Transverse colon (tissue), 4 donors: ENCODE results near the gene KLHL36. TPM values are rescaled to one million over a fixed set of nuclear protein-coding genes. Genes with fewer than 3 reads are reported as not detected.

ENCODE experiments used
- DNase-seq: peaks from one replicate; pipeline ENCODE4 v3.0.0-alpha.2; 2019
- H3K27ac ChIP-seq, 4 donors: fragments of 200-600 bp; sonication (generic); 2 replicates each; pipeline ENCODE4 v1.5.1; 2016 to 2018; ENCODE audit warnings: inconsistent platforms in 4 of 4
- H3K27me3 ChIP-seq: fragments of 200-600 bp; sonication (generic); 2 replicates; pipeline ENCODE4 v1.5.1; 2017; ENCODE audit warnings: inconsistent platforms
- H3K36me3 ChIP-seq, 4 donors: fragments of 200-600 bp; sonication (generic); 2 replicates each; pipeline ENCODE4 v1.5.1; 2017 to 2019; ENCODE audit warnings: inconsistent platforms in 4 of 4
- H3K4me1 ChIP-seq, 4 donors: fragments of 200-600 bp; sonication (generic); 2 replicates each; pipeline ENCODE4 v1.5.1; 2017 to 2020; ENCODE audit warnings: inconsistent platforms in 4 of 4
- H3K4me3 ChIP-seq, 4 donors: fragments of 200-600 bp; sonication (generic); 1 replicate in 1 of 4; 2 replicates in 3 of 4; pipeline versions ENCODE4 v1.5.1 to v1.6.1; 2017 to 2019; ENCODE audit warnings: inconsistent platforms in 4 of 4
- H3K9me3 ChIP-seq, 2 donors: fragments of 200-600 bp; sonication (generic); 2 replicates each; pipeline ENCODE4 v1.5.1; 2017 to 2019; ENCODE audit warnings: inconsistent platforms in 2 of 2
- CTCF ChIP-seq, 5 experiments: fragments of 200-600 bp in 3 of 5; fragments of 450-650 bp in 2 of 5; sonication (generic) in 3 of 5; IDR thresholded peaks; 1 replicate in 2 of 5; 2 replicates in 3 of 5; pipeline ENCODE4 v1.5.1; 2016 to 2017; ENCODE audit warnings: antibody characterized with exemption in 5 of 5, inconsistent platforms in 3 of 5, mild to moderate bottlenecking in 2 of 5, moderate library complexity in 1 of 5
- EP300 ChIP-seq: sonication (generic); formaldehyde crosslinking; IDR thresholded peaks from one replicate; pipeline ENCODE4 v1.6.1; 2017; ENCODE audit warnings: antibody characterized with exemption, low read depth
- POLR2A ChIP-seq: fragments of 450-650 bp; IDR thresholded peaks from one replicate; pipeline ENCODE4 v1.6.1; 2016; ENCODE audit warnings: antibody characterized with exemption, mild to moderate bottlenecking, moderate library complexity
- POLR2AphosphoS5 ChIP-seq, 3 donors: sonication (generic); formaldehyde crosslinking; IDR thresholded peaks; one replicate each; pipeline ENCODE4 v1.6.1; 2016; ENCODE audit warnings: antibody characterized with exemption in 3 of 3
- WGBS, 2 donors: methylation state at CpG; one replicate each; pipeline ENCODE4 v1.1.5; 2018; ENCODE audit warnings: low coverage in 1 of 2; 5-methylcytosine and 5-hydroxymethylcytosine counted together
- in situ Hi-C, 4 donors: fragments of 200-750 bp; cut with MboI; loops; one replicate each; pipeline versions ENCODE4 v1.15.0 to v1.15.1; 2017; ENCODE audit warnings: low sequenced_read_pairs in 3 of 4, low pct_ligation_motif_present in 1 of 4, low pct_unique_long_range_greater_than_20kb in 1 of 4
- intact Hi-C: fragments of 100-400 bp; cut with DNase I; formaldehyde crosslinking; loops from one replicate; pipeline ENCODE4 v1.15.1; 2023; ENCODE audit warnings: low total_unique reads
- total RNA-seq, 4 donors: library from RNA; depleted of rRNA; stranded (reverse); fragments of >200 nt; gene quantifications; one replicate each; pipeline ENCODE4 v1.1.0, GENCODE V29; 2016

Gene KLHL36
- total RNA-seq, 4 donors from 2014 or later = 38.0 to 75.5 (median 66.7) TPM

- H3K4me1 ChIP-seq = peaks cover 0 to 7% (median 2%) of the 10 kb centered on the region in 4 donors
- no peak overlapping the region for H3K27ac ChIP-seq
- H3K27me3 ChIP-seq = no peaks in the 10 kb centered on the region
- 97 to 100% methylated on average over 3 to 27 of the region's 27 CpGs for WGBS, 2 donors
- no peak for TF ChIP-seq CTCF (IDR thresholded peaks at IDR 0.05)
- no peak for TF ChIP-seq EP300
- no peak for TF ChIP-seq POLR2A
- no peak for TF ChIP-seq POLR2AphosphoS5 (IDR thresholded peaks at IDR 0.05)
- intact Hi-C loops = no loop called here
- H3K4me3 ChIP-seq = no peak overlapping the region
- peaks cover 0 to 60% (median 31%) of the 10 kb centered on the region in 4 donors for H3K36me3 ChIP-seq
- H3K9me3 ChIP-seq = no peaks in the 10 kb centered on the region
- in situ Hi-C loops = no loop called here
- no peak for DNase-seq
Measured at GRCh38 chr16:84659656-84660300, 11.5 kb downstream of the KLHL36 start.

DNA sequence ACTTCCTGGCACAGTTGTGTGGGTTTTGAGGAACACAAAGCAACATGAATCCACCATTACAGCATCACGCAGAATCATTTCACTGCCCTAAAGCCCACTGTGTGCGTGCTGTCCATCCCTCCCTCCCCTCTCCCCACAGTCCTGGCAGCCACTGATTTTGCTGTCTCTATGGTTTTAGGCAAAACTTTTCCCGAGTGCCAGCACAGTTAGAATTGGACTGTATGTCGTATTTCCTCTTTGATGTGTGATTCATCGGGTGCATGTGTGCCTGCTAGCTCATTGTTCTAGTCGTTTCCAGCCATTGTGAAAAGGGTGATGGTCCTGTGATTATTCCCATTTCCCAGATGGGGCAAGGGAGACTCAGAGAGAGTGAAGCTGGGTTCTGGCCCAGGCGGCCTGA lies 12.7 kb downstream of the KLHL36 start:
- no peak for DNase-seq
- Histone ChIP-seq H3K4me3 (no peak overlapping the region), H3K36me3 (peaks cover 0 to 60% (median 31%) of the 10 kb centered on the region in 4 donors), H3K4me1 (peaks cover 0 to 8% (median 3%) of the 10 kb centered on the region in 4 donors), H3K9me3 (no peaks in the 10 kb centered on the region), H3K27ac (no peak overlapping the region), H3K27me3 (no peaks in the 10 kb centered on the region)
- in situ Hi-C loops = no loop called here
- WGBS, 2 donors = 81 to 87% methylated on average over 4 to 7 of the region's 7 CpGs
- TF ChIP-seq POLR2A (no peak), EP300 (no peak), POLR2AphosphoS5 (IDR thresholded peaks at IDR 0.05) (no peak)
- intact Hi-C loops = no loop called here

DNA sequence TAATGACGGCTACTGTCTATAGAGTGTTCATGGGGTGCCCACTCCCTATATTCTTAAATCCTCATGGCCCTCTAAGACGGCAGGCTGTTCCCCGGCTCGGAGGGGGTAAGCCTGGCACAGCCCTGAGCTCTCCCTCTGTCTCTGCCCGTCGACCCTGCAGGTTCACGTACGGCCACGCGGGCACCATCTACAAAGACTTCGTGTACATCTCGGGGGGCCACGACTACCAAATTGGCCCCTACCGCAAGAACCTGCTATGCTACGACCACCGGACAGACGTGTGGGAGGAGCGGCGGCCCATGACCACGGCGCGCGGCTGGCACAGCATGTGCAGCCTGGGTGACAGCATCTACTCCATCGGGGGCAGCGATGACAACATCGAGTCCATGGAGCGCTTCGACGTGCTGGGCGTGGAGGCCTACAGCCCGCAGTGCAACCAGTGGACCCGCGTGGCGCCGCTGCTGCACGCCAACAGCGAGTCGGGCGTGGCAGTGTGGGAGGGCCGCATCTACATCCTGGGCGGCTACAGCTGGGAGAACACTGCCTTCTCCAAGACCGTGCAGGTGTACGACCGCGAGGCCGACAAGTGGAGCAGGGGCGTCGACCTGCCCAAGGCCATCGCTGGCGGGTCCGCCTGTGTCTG lies 13.2 kb downstream of the KLHL36 start:
- intact Hi-C loops (no loop called here), in situ Hi-C loops (no loop called here)
- Histone ChIP-seq H3K27me3 (no peaks in the 10 kb centered on the region), H3K9me3 (no peaks in the 10 kb centered on the region), H3K4me1 (peaks cover 0 to 8% (median 3%) of the 10 kb centered on the region in 4 donors), H3K4me3 (no peak overlapping the region), H3K27ac (no peak overlapping the region), H3K36me3 (peaks cover 0 to 60% (median 31%) of the 10 kb centered on the region in 4 donors)
- DNase-seq = no peak
- WGBS, 2 donors = 95% methylated on average over 40 of the region's 51 CpGs; no CpG with 5 or more reads in 1 of the 2 donors
- TF ChIP-seq POLR2AphosphoS5 (IDR thresholded peaks at IDR 0.05) (no peak), CTCF (IDR thresholded peaks at IDR 0.05) (no peak), POLR2A (no peak), EP300 (no peak)

GRCh38 chr16:84662471-84662870 lies 14.2 kb downstream of the KLHL36 start:
- no peak for TF ChIP-seq POLR2AphosphoS5 (IDR thresholded peaks at IDR 0.05)
- TF ChIP-seq CTCF (IDR thresholded peaks at IDR 0.05) = no peak
- intact Hi-C loops = no loop called here
- peaks cover 0 to 57% (median 24%) of the 10 kb centered on the region in 4 donors for H3K36me3 ChIP-seq
- in situ Hi-C loops = no loop called here
- H3K9me3 ChIP-seq = no peaks in the 10 kb centered on the region
- H3K4me1 ChIP-seq = peaks cover 0 to 8% (median 3%) of the 10 kb centered on the region in 4 donors
- no peak overlapping the region for H3K4me3 ChIP-seq
- 94 to 96% methylated on average over 6 to 9 of the region's 9 CpGs for WGBS, 2 donors
- DNase-seq = no peak
- H3K27me3 ChIP-seq = no peaks in the 10 kb centered on the region
- H3K27ac ChIP-seq = no peak overlapping the region
